ENCODE data around the gene NSUN4. TPM values are rescaled to one million over a fixed set of nuclear protein-coding genes. Genes with fewer than 3 reads are reported as not detected.
A peak's percentile ranks its signal among the peaks of the same experiment; 100 is the strongest.
"Not testable (repeated sequence)": the region's sequence is repeated elsewhere in the genome, so short reads cannot be mapped to it uniquely, and the experiment has no call there.

NSUN4 gene
- total RNA-seq, 1 donor from 2014 or later = 9.0 TPM

- FAIRE-seq; H3K36me3 ChIP-seq (ENCODE audit: control insufficient read depth, insufficient read depth, low read length); DNase-seq (ENCODE audit: low read depth); H3K4me3 ChIP-seq (ENCODE audit: low read depth, low read length); H3K27me3 ChIP-seq (ENCODE audit: control insufficient read depth, insufficient read depth, low read length): not testable (repeated sequence)
These were observed 10.8 kb upstream of the NSUN4 start for GRCh38 chr1:46329807-46330206.

- not testable (repeated sequence) for FAIRE-seq; H3K27me3 ChIP-seq (ENCODE audit: control insufficient read depth, insufficient read depth, low read length); H3K4me3 ChIP-seq (ENCODE audit: low read depth, low read length); DNase-seq (ENCODE audit: low read depth); H3K36me3 ChIP-seq (ENCODE audit: control insufficient read depth, insufficient read depth, low read length)
These were observed 10.2 kb upstream of the NSUN4 start for GRCh38 chr1:46330381-46330780.

- H3K27me3 ChIP-seq (ENCODE audit: control insufficient read depth, insufficient read depth, low read length); FAIRE-seq; H3K36me3 ChIP-seq (ENCODE audit: control insufficient read depth, insufficient read depth, low read length); DNase-seq (ENCODE audit: low read depth); H3K4me3 ChIP-seq (ENCODE audit: low read depth, low read length): not testable (repeated sequence)
These were observed 8.6 kb upstream of the NSUN4 start for GRCh38 chr1:46331786-46332540.

GRCh38 chr1:46333300-46334029 is 7.1 kb upstream of the NSUN4 start:
- DNase-seq (ENCODE audit: low read depth) (peak; percentile 49), FAIRE-seq (no peak)
- H3K36me3 ChIP-seq (ENCODE audit: control insufficient read depth, insufficient read depth, low read length) = no peaks in the 10 kb centered on the region
- H3K27me3 ChIP-seq (ENCODE audit: control insufficient read depth, insufficient read depth, low read length) = no peaks in the 10 kb centered on the region
- TF ChIP-seq CTCF (IDR thresholded peaks at IDR 0.05; ENCODE audit: insufficient read depth, low read length, severe bottlenecking) = peak; percentile 36
- H3K4me3 ChIP-seq (ENCODE audit: low read depth, low read length) = no peak overlapping the region

- no peak for DNase-seq (ENCODE audit: low read depth)
- Histone ChIP-seq H3K27me3 (ENCODE audit: control insufficient read depth, insufficient read depth, low read length) (no peaks in the 10 kb centered on the region), H3K4me3 (ENCODE audit: low read depth, low read length) (no peak overlapping the region), H3K36me3 (ENCODE audit: control insufficient read depth, insufficient read depth, low read length) (no peaks in the 10 kb centered on the region)
- TF ChIP-seq CTCF (IDR thresholded peaks at IDR 0.05; ENCODE audit: insufficient read depth, low read length, severe bottlenecking) = no peak
- no peak for FAIRE-seq
These were observed 6.6 kb upstream of the NSUN4 start for GRCh38 chr1:46334030-46334384.

GRCh38 chr1:46335081-46335480 is 5.5 kb upstream of the NSUN4 start:
- DNase-seq (ENCODE audit: low read depth) (no peak), FAIRE-seq (no peak)
- no peak for TF ChIP-seq CTCF (IDR thresholded peaks at IDR 0.05; ENCODE audit: insufficient read depth, low read length, severe bottlenecking)
- no peak overlapping the region for H3K4me3 ChIP-seq (ENCODE audit: low read depth, low read length)
- H3K27me3 ChIP-seq (ENCODE audit: control insufficient read depth, insufficient read depth, low read length) = no peaks in the 10 kb centered on the region
- H3K36me3 ChIP-seq (ENCODE audit: control insufficient read depth, insufficient read depth, low read length) = no peaks in the 10 kb centered on the region

GRCh38 chr1:46337409-46337808 is 3.2 kb upstream of the NSUN4 start:
- DNase-seq (ENCODE audit: low read depth); H3K36me3 ChIP-seq (ENCODE audit: control insufficient read depth, insufficient read depth, low read length); FAIRE-seq; H3K4me3 ChIP-seq (ENCODE audit: low read depth, low read length); H3K27me3 ChIP-seq (ENCODE audit: control insufficient read depth, insufficient read depth, low read length): not testable (repeated sequence)
